Urinary bladder (tissue), 4 donors: ENCODE results near the gene KLHDC7A. TPM values are rescaled to one million over a fixed set of nuclear protein-coding genes. Genes with fewer than 3 reads are reported as not detected.
"Not testable (repeated sequence)": the region's sequence is repeated elsewhere in the genome, so short reads cannot be mapped to it uniquely, and the experiment has no call there.

Experiments
- DNase-seq: peaks from one replicate; pipeline ENCODE4 v3.0.0-alpha.2; 2015; ENCODE audit errors: extremely low spot score
- H3K27ac ChIP-seq: one replicate; pipeline ENCODE4 v1.5.1; 2013; ENCODE audit warnings: low read depth, mild to moderate bottlenecking, moderate library complexity
- H3K36me3 ChIP-seq: one replicate; pipeline ENCODE4 v1.6.1; 2013; ENCODE audit warnings: mild to moderate bottlenecking, moderate library complexity; ENCODE audit not compliant: insufficient read depth
- H3K4me1 ChIP-seq: one replicate; pipeline ENCODE4 v1.6.1; 2013; ENCODE audit warnings: mild to moderate bottlenecking, moderate library complexity; ENCODE audit not compliant: insufficient read depth
- H3K4me3 ChIP-seq: one replicate; pipeline ENCODE4 v1.5.1; 2013; ENCODE audit warnings: low read depth, low read length
- WGBS: extraction: QIAGEN DNeasy Blood & Tissue Kit; methylation state at CpG from one replicate; pipeline ENCODE4 v1.1.7; 2013; 5-methylcytosine and 5-hydroxymethylcytosine counted together
- polyA plus RNA-seq: library from polyadenylated mRNA; stranded (reverse); fragments of 200-250 nt; gene quantifications from one replicate; pipeline ENCODE4 v1.2.3, GENCODE V29; 2013
- total RNA-seq: library from RNA; depleted of rRNA; stranded (reverse); fragments of >200 nt; gene quantifications from one replicate; pipeline ENCODE4 v1.2.3, GENCODE V29; 2014
- donor health status: healthy with polysubstance abuse.
- donor health status: healthy.

KLHDC7A gene
- total RNA-seq (3.3 TPM), polyA plus RNA-seq (0.98 TPM)

DNA sequence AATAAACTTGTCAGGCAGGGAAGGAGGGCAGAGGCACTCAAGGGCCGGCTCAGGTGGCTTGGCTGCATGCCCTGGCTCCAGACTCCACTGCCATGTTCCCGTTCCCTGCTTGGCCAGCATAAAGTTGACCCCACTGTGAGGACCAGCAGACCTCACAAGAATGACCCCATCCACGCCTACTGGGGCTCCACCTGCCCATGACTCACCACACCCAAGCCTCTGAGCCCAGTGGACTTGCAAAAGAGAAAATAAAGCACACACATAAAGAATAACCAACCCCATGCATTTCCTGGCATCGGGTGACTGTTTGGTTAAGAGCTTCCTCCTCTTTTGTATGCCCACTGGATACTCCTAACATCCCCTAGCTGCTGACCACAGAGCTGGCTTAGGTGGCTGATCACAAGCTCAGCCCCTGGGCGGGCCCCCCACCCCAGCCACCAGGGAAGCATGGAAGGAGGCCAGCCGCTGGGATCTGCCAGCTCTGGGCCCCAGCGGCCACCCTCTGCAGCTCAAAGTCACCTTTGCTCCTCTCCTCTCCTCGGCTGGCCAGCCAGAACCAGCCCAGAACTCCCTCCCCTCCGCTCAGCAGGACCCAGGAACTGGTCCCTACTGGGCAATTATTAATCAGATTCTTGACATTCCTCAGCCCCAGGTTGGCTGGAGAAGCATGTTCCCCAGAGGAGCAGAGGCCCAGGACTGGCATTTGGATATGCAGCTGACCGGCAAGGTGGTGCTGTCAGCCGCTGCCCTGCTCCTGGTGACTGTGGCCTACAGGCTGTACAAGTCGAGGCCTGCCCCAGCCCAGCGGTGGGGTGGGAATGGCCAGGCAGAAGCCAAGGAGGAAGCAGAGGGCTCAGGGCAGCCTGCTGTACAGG lies at the start of gene KLHDC7A:
Gene KLHDC7A, plus strand, starts transcription at position 616 of the 875 bp plus-strand sequence. Its CDS starts 52 bp downstream, at position 668.
- no peak for DNase-seq
- H3K4me1 ChIP-seq = no peaks in the 10 kb centered on the region
- H3K4me3 ChIP-seq = no peak within 1 kb of the TSS
- H3K27ac ChIP-seq = peak within 1 kb of the TSS; percentile 73
- no peaks in the 10 kb centered on the region for H3K36me3 ChIP-seq
- WGBS = 45% methylated on average over 13 of the region's 13 CpGs

DNA sequence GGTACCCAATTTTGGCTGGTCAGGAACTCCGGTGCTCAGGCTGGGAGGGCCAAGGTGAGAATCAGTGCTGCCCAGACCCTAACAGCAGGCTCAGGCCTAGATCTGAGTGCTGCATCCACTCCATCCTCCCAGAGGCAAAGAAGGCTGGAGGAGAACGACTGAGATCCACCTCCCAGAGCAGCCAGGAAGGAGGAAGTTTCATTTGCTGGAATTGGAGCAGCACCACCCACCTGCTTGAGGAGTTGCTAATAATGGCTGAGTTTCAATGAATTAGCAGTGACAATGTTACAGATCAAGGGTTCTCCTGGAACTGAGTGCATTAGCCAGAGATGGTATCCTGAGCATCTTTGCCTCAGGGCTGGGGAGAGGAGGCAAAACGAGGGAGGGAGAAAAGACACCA lies 46.7 kb upstream of the KLHDC7A start:
- Histone ChIP-seq H3K4me1 (no peaks in the 10 kb centered on the region), H3K27ac (no peak overlapping the region), H3K36me3 (no peaks in the 10 kb centered on the region), H3K4me3 (no peak overlapping the region)
- 55% methylated on average over 3 of the region's 3 CpGs for WGBS
- no peak for DNase-seq

DNA sequence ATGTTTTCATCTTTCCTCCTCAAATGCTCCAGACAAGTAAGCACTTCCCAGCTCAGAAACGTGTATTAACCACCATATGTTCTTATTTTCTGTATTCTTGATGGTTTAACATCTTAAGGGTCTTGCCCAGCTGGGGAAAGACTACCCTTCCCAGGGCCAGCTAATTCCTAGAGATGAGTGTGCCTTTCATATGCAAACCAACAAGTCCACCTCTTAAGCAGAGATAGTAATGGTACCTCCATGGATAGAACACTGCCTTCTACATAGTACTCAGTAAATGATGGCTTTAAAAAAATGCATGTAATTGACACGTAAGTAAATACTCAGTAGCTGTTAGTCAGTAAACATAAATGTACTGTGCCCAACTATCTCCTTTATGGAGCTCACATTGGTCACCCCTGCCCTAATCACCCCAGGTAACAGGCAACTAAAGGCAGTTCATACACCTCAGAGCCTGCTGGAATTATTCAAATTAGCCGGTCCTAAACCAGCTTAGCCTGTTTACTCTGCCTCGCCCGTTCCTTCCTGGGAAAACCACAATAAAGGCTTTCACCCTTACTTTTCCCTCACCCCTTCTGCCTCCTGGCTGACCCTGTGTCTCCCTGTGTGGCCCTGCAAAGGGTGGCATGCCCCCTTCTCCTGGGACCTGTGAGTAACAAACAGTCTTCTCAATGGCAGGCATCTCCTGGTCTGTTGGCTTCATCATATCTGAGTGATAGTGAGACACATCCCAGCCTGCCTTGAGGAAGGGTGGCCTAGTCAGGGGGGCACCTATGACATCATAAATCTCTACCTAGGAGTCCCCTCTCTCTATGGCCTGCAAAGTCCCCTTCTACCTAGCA lies 40.1 kb upstream of the KLHDC7A start:
- Histone ChIP-seq H3K4me1 (no peaks in the 10 kb centered on the region), H3K27ac (no peak overlapping the region), H3K36me3 (no peaks in the 10 kb centered on the region), H3K4me3 (no peak overlapping the region)
- 41% methylated on average over 5 of the region's 5 CpGs for WGBS
- no peak for DNase-seq

DNA sequence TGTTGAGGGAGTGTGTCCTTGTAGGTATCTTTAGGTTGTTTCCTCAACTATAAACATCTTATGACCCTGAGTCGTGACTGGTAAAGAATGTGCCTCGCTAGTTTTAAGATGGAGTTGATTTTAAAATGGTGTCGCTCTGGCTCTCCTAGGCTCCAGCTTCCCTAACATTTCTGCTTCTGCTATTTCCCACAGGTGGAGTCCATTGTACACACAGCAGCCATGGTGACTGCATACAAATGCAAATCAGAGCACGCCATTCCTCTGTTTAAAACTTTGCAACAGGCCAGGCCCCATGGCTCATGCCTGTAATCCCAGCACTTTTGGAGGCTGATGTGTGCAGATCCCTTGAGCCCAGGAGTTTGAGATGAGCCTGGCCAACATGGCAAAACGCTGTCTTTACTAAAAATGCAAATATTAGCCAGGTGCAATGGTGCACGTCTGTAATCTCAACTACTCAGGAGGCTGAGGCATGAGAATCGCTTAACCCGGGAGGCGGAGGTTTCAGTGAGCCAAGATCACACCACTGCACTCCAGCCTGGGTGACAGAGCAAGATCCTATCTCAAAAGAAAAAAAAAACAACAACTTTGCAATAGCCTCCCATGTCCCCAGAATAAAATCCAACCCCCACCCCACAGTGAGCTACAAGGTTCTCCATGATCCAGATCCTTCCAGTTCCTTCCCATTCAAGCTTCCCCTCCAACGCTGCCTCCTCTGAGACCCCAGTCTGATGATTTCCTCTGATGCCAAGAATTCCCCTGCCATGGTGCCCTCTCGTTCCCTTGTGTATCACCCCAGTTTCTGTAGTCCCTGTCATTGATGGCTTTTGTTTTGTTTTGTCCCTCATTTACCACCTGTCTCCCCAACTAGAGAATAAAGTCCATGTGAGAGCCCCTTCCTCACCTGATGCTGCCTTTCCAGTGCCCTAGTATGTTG lies 36.9 kb upstream of the KLHDC7A start:
- Histone ChIP-seq H3K4me3 (no peak overlapping the region), H3K27ac (no peak overlapping the region), H3K4me1 (no peaks in the 10 kb centered on the region), H3K36me3 (no peaks in the 10 kb centered on the region)
- 61% methylated on average over 11 of the region's 11 CpGs for WGBS
- no peak for DNase-seq

DNA sequence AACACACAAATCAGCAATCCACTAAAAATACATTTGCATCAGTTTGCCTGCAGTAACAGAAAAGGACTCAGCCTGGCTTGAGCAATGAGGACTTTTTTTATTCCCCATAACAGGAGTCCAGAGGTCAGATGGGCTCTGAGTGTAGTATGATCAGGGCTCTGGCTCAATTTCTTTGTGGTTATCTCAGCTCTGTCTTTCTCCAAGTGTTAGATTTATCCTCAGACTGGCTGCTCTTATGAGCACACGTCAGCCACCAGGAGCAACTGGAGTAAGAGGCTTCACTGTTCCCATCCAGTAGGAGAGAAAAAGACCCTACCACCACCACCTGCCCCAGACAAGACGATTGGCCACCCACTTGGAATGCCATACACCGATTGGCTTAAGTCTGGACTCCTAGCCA lies 36.2 kb upstream of the KLHDC7A start:
- H3K27ac ChIP-seq = no peak overlapping the region
- H3K4me3 ChIP-seq = no peak overlapping the region
- WGBS = 74% methylated on average over 3 of the region's 3 CpGs
- DNase-seq = no peak
- H3K36me3 ChIP-seq = no peaks in the 10 kb centered on the region
- no peaks in the 10 kb centered on the region for H3K4me1 ChIP-seq

DNA sequence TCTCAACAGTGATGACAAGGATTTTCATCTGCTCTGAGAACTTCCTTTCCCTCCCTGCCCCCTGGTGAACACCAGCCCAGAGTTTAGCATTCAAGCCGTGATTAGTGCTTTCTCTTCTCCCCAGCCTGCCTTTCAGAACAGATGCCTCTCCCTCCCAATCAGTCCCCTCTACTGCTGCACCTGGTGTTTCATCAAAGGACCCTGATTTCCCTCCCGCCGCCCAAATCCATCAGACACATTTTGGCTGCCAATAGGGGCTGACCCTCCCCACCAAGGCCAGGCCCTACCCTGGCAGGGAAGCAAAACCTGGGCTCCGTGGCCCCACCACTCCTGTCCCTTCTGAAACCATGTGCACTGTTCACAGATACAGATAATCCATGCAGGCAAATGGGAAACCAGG lies 34.0 kb upstream of the KLHDC7A start:
- WGBS = 64% methylated on average over 4 of the region's 4 CpGs
- no peaks in the 10 kb centered on the region for H3K36me3 ChIP-seq
- no peak overlapping the region for H3K27ac ChIP-seq
- H3K4me1 ChIP-seq = no peaks in the 10 kb centered on the region
- H3K4me3 ChIP-seq = no peak overlapping the region
- DNase-seq = no peak

DNA sequence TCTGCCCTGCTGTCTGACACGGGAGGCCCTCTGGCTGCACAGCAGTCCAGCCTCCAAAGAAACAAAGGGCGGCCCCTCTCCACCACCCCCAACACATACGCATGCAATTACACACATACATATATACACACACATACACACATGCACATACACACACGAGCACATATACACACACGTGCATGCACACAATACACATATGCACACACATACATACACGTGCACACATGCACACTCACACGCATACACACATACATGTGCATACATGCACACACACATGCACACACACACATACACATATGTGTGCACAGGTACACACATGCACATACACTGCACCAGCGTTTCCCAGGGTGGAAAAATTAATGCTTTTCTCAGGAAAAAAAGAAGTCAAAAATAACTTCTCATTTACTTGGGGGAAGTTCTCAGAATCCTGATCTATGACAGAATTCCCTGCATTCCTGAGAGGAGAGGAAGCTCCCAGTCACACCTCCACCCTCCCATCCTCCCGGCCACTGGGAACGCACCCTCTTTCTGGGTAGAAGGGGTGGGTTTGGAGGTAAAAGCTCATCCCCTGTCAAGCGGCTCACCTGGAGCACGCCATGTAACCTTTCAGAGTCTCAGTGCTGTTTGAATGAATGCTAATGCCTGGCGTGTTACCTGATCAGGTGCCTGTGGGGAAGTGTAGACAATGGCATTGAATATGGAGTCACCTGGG lies 33.1 kb upstream of the KLHDC7A start:
- 84% methylated on average over 13 of the region's 13 CpGs for WGBS
- no peaks in the 10 kb centered on the region for H3K4me1 ChIP-seq

DNA sequence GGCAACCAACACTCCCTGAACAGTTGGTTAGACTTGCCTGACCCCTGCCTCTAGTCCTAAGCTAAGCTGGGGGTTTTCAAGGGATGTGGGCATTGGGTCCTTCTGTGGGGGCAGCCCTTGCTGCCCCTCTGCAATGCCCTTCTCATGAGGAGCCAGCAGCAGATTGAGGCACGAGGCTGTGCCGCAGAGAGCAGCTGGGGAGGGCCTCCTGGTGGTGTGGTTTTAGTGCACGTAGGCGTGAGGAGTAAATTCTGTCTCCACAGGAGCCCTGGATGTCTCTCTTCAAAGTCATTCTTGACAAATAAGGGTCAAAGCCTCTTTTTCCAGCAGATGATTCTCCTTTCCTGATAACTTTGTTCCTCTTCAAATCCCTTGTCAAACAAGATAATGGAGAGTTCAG lies 31.8 kb upstream of the KLHDC7A start:
- no peaks in the 10 kb centered on the region for H3K4me1 ChIP-seq
- WGBS = 33% methylated on average over 4 of the region's 4 CpGs
- no peaks in the 10 kb centered on the region for H3K36me3 ChIP-seq
- no peak overlapping the region for H3K27ac ChIP-seq
- no peak overlapping the region for H3K4me3 ChIP-seq
- DNase-seq = no peak

More for the DNA sequence above, 33.1 kb upstream of the KLHDC7A start:
- no peaks in the 10 kb centered on the region for H3K36me3 ChIP-seq
- no peak overlapping the region for H3K4me3 ChIP-seq
- no peak overlapping the region for H3K27ac ChIP-seq
- DNase-seq = no peak

DNA sequence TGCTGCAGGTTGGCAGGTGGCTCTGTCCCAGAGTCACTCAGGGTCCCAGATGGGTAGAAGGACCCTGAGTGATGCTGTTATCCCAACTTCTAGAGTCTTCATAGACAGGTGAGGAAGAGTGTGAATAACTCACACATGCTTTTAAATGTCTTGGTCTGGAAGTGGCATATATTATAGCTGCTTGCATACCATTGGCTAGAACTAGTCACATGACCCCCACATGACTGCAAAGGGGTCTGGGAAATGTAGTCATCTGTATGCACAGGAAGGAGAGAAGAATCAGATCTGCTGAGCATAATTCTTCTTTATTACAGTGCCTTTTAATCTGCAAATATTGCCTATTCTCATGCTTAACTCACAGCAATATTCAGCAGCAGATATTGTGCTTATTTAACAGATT lies 28.2 kb upstream of the KLHDC7A start:
- Histone ChIP-seq H3K4me3 (no peak overlapping the region), H3K27ac (no peak overlapping the region), H3K4me1 (no peaks in the 10 kb centered on the region), H3K36me3 (no peaks in the 10 kb centered on the region)
- no peak for DNase-seq

DNA sequence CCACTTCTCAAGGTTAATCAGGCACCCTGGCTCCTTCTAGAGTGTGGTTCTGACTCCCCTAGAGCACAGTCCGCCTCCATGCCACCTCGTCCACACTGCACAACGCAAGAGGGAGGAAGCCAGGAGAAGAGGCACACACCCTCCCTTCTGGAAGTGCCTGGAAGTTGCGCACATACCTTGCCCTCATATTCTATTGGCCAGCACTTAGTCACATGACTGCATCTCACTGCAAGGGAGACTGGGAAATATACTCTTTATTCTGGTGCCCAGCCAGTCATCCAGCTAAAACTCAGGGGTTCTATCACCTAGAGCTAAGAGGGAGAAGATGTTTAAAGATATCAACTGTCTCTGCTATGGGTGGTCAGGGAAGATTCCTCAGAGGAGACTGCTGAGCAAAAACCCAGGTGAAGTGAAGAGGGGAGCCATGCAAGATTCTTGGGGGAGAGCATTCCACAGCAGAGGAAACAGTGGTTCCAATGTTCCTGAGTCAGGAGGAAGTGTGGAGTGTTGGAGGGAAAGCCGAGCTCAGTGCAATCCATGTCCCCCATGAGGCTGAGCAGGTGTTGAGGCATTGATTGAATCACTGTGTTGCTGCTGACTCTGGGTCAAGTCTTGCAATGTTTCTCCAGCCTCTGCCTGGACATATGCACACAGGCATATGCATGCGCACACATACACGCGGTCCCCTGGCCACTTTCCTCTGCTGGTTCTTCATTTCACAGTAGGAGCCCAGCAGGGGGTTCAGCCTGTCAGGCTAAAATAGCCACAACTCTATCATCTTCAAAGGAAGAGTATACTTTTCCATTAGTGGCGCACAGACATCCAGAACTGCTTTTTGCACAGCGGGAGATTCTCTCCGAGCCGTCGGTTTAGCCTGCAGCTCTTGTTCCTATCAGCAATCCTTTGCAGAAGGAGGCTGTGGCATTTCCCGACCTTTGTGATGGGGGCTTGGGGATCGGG lies 22.3 kb upstream of the KLHDC7A start:
- Histone ChIP-seq H3K27ac (no peak overlapping the region), H3K4me1 (no peaks in the 10 kb centered on the region), H3K36me3 (no peaks in the 10 kb centered on the region), H3K4me3 (no peak overlapping the region)
- DNase-seq = no peak
- WGBS = 66% methylated on average over 15 of the region's 15 CpGs

DNA sequence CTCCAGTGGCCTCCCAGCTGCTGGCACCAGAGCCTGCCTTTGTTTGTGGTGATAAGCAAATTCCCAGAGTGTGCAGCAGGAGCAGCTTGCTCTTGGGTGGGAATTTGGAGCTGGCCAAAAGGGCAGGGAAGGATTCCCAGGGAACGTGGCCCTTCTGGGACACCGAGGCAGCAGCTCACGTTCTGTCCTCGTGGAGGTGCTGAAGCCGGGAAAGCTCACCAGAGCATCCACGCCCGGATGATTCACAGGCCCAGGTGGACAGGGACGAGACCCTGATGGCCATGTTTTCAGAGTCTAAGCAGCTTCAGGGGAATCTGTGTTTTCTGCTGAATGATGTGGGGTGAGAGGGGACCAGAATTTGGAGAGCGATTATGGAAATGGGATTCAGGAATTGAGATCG lies 19.1 kb upstream of the KLHDC7A start:
- no peaks in the 10 kb centered on the region for H3K36me3 ChIP-seq
- no peaks in the 10 kb centered on the region for H3K4me1 ChIP-seq
- WGBS = 82% methylated on average over 10 of the region's 10 CpGs
- H3K27ac ChIP-seq = no peak overlapping the region
- no peak overlapping the region for H3K4me3 ChIP-seq
- no peak for DNase-seq

DNA sequence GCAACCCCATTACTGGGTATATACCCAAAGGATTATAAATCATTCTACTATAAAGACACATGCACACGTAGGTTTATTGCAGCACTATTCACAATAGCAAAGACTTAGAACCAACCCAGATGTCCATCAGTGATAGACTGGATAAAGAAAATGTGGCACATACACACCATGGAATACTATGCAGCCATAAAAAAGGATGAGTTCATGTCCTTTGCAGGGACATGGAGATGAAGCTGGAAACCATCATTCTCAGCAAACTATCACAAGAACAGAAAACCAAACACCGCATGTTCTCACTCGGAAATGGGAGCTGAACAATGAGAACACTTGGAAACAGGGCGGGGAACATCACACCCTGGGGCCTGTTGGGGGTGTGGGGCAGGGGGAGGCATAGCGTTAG lies 18.2 kb upstream of the KLHDC7A start:
- 87% methylated on average over 5 of the region's 5 CpGs for WGBS
- H3K36me3 ChIP-seq, H3K27ac ChIP-seq, DNase-seq, H3K4me1 ChIP-seq, H3K4me3 ChIP-seq: not testable (repeated sequence)
